HG03439 (cell line): ENCODE measurements around the gene CGN.

Source experiments
- ATAC-seq: cut with Tn5 transposase; IDR thresholded peaks from one replicate; pipeline ENCODE4 v1.9.1; 2021; ENCODE audit warnings: mild to moderate bottlenecking, moderate library complexity; ENCODE audit not compliant: unreplicated experiment

CGN gene

DNA sequence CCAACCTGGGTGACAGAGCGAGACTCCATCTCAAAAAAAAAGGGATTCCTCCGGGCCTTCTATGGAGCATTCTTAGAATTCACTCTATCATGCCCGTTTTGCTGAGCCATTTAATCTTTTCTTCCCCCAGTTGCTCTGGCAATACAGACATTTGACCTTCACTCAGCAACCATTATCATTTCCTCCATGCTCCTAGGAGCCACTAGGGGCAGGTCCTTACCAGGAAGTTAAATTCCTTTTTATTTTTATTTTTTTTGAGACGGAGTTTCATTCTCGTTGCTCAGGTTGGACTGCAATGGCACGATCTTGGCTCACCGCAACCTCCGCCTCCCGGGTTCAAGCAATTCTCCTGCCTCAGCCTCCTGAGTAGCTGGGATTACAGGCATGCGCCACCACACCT is 9.7 kb upstream of the CGN start:
- no peak for ATAC-seq

DNA sequence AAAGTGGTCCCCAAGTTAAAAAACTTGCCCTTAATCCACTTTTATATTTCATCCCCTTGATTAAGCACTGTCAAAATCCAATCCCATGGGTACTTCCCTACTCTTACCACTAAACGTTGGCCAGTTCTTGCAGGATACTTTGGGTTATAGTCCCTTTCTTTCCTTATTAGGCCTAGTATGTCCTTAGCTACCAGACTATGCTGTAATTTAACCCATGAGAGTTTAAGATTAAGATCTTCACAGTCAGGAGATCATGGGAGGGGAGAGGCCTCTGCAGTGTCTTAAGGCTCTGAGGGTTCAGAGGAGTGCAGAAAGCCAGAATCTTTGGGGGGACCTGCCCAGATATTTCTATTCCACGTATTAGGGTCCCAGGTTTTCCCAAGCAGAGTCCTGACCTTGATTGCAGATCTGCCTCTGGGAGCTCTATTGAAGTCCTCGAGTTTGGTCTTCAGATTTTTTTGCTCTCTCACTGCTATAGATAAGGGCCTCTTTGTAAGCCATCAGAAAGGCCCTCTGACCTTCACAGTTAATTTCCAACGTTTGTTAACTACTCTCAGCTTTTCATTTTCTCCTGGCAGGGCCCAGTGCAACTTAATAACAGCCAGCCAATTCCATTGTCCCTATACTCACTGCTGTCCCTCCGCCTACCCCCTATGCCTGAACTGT is 9.0 kb upstream of the CGN start:
- no peak for ATAC-seq

DNA sequence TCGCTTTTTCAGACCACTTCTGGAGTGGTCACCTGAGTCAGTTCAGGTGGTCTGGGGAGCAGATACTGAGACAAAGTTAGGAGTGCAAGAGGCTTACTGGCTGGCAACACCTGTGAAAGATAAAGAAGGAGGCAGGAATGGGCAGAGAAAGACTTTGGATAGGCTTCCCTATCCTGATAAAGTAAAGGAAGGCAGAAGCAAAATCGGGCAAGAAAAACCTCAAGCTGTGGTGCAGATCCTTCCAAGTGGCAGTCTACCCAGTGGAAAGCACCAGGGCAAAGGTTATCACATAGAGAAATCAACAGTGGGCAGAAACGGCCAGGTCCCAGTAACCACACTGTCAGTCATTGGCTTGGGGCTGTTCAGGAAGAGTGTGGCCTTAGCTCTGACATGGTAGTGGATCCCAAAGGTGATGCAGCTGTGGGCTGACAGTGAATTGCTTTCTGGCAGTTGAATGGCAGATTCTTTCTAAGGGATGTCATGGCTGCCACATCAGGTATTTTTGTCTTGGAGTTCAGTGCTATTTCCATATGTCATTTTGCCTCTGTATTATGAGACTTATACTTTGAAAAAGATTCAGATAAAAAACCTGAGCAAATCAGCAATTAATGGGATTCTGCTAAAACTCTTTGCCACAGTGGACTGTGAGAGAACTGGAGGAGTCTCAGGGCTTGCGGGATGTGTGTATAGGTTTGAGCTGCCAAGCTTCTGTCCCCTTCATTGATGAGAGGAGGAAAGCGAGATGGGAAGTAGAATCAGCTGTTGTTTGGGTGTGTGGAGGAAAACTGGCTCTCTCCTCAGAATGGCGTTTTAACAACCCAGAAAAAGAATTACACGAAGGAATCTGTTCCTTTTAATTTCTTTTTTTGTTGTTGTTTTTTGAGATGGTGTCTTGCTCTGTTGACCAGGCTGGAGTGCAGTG is 8.1 kb upstream of the CGN start:
- no peak for ATAC-seq

- no peak for ATAC-seq
Measured at GRCh38 chr1:151504252-151504651, 6.9 kb upstream of the CGN start.

- ATAC-seq, result no peak
Measured at GRCh38 chr1:151504759-151505158, 6.4 kb upstream of the CGN start.

DNA sequence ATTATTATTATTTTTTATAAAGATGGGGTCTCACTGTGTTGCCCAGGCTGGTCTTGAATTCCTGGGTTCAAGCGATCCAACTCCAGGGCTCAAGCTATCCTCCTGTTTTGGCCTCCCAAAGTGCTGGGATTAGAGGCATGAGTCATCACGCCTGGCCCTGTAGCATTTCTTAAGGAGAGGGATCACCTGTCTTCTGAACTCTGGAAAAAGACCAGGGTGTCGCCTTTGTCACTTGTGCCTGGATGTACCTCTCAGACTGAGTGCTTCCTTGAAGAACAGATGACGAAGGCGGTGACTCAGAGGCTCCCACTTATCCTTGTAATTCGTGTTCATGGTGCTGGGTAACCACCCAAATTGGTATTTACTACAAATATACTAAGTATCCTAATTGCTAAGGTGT is 2.4 kb upstream of the CGN start:
- no peak for ATAC-seq

- no peak for ATAC-seq
Measured at GRCh38 chr1:151509350-151510019, 1.7 kb upstream of the CGN start.

DNA sequence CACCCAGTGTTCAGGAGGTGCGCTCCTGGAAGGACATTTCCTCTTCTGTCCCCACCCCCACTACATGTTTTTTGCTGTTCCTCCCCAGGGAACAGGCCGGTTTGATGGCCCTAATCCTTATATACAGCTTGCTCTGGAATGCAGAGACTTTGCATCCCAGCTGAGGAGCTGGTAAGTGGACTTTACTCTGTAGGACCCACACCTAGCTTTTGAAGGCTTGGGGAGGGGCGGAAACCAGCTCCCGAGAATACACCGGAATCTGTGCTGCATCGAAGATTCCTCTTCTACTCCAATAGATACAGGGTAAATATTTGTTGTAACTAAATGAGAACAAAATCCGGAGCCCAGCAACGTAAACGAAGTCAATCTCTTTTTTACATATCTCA is 1.2 kb upstream of the CGN start:
- no peak for ATAC-seq

- no peak for ATAC-seq
Measured at GRCh38 chr1:151510614-151510956, 602 bp upstream of the CGN start.

DNA sequence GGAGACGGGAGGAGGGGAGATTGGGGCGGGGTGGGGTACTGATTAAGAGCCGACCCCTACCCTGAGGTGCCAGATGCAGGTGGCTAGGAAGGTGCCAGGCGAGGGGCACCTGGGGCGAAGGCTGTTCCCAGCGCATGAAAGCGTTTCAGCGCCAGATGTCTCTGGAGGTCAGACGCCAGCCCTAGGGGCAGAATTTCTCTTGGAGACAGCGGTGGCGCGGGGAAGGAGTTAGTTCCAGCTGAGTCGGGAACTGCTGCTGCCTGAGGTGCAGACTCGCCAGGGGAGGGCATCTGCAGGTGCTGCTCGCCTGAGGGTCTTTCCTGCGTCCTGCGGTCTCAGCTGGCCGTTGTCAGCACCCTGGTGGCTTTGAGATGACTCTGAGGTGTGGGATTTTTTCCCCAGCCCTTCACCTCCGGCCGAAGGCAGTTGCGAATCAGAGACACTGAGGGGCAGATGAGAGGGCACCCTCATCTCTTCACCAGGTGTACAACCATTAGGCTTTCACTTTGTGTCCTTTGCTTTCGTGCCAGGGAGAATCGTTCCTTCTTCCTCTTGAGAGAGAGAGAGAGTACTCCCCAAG is 539 bp downstream of the CGN start:
- peak; percentile 13 for ATAC-seq

GRCh38 chr1:151512326-151512725 is 1.1 kb downstream of the CGN start:
- no peak for ATAC-seq

GRCh38 chr1:151512801-151513625 is 1.8 kb downstream of the CGN start:
- no peak for ATAC-seq

DNA sequence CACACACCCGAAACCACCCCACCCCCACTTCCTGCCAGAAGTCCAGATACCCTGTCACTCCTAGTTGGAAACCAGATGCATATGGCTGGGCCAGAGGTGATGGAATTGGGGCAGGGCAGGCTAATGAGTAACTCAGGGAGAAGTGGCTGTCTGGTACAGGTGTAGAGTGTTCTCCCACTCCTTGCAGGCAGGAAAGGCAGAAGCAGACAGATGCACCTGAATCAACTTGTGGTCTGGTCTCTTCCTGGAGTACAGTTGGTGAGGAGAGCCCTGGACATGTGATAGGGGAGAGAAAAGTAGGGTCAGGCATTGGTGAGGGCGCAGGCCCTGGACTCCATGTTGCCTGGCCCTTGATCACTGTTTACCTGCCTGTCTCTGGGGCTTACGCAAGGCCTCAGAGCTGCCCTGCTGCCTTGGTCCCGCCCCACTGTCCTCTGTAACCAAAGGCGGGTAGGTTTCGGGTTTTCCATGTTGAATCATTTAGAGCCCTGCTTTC is 2.5 kb downstream of the CGN start:
- no peak for ATAC-seq

DNA sequence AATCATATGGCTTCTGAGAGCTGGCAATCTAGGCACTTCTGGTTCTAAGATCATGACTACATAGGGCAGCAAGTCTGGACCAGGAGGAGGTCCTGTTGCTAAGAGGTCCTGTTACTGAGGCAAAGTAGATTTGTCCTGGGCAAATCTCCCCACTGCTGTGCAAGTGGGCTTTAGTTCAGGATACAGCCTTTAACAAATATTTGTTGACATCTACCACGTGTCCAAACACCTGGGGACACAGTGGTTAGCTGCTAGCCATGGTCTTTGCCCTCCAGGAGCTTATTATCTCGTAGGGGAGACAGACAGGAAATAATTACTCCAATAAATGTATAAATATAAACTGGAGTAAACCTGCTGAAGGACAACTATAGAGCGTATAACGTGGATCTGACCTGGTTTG is 3.2 kb downstream of the CGN start:
- ATAC-seq, result no peak

- ATAC-seq, result no peak
Measured at GRCh38 chr1:151515265-151515664, 4.1 kb downstream of the CGN start.

DNA sequence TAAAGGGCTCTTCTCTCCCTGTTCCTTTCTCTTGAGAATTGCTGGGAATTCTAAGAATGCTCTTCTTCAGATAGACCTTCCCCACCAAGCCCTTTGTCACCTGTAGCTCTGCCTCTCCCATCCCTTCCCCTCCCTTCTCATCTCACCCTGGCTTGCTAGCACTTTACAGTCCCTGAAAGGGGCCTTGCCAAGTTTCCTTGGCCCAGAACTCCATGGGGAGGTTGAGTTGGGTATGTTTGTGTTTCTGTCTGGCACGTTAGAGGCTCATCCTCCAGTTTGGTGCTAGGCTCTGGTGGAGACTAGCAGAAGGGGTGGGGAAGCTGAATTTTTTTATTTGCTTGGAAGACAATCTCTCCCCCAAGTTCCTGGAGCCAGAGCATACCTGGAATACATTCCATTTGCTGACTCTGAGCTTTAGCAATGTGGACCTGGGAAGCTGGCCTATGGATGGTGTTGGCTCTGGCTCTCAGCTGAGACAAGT is 4.9 kb downstream of the CGN start:
- no peak for ATAC-seq

- no peak for ATAC-seq
Measured at GRCh38 chr1:151518431-151518830, 7.2 kb downstream of the CGN start.

DNA sequence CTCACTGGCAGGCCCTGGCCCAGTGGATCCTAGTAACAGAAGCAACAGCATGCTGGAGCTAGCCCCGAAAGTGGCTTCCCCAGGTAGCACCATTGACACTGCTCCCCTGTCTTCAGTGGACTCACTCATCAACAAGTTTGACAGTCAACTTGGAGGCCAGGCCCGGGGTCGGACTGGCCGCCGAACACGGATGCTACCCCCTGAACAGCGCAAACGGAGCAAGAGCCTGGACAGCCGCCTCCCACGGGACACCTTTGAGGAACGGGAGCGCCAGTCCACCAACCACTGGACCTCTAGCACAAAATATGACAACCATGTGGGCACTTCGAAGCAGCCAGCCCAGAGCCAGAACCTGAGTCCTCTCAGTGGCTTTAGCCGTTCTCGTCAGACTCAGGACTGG is 7.7 kb downstream of the CGN start:
- no peak for ATAC-seq

DNA sequence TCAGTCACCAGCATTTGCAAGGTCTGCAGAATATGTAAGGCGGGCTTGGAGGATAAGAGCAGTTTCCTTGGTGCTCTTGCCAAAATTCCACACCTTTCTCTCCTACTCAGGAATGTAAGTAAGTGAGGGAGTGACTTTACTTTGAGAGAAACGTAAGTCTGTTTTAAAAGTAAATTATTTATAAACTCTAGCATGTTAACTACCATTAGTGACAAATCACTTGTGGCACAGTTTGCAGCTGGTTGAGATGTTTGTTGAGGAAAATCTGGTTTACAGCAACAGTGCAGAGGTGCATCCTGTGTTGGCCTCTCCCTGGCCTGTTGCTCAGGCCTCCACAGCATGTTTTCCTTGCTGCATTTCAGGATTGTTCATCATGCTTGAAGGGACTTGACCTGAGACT is 8.5 kb downstream of the CGN start:
- ATAC-seq, result no peak

DNA sequence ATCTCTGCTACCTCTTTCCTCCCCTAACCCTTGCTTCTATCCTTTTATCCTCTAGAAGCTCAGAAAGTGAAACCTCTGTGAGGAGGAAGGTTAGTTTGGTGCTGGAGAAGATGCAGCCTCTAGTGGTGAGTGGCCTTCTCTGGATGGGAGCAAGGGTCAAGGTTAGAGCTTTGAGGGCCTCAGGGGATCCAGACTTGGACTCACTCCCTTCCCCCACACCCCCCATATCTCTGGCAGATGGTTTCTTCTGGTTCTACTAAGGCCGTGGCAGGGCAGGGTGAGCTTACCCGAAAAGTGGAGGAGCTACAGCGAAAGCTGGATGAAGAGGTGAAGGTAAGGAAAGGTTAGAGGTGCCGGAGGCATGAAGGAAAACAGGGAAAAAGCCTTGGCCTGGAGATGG is 9.2 kb downstream of the CGN start:
- ATAC-seq, result no peak
